ENCODE data around the gene SSH3. TPM values are rescaled to one million over a fixed set of nuclear protein-coding genes. Genes with fewer than 3 reads are reported as not detected.

Gene SSH3
- polyA plus RNA-seq, 1 of the 3 experiments (the other 2 are of a cell fraction): 13.5 TPM

DNA sequence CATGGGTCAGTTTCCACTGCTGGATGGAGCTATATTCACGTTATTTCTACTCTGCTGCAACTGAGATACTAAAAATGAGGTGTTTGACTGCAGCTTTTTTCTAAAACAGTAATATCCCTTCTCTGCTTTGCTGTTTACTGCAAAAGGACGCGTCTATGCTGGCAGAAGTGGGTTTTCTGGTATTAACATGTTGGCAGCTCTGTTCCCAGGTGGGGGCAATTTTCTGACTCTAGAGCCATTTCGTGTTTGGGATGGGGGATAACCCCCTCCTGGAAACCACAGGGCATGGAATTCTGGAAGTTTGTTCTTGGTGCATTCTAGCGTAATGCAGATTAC is 32.2 kb upstream of the SSH3 start (continued):
- TF ChIP-seq EP300 (IDR thresholded peaks at IDR 0.05; ENCODE audit: borderline replicate concordance in 1 of 2, low read depth in 1 of 2, low read length in 1 of 2) (no peak), EZH2phosphoT487 (IDR thresholded peaks at IDR 0.05; ENCODE audit: borderline replicate concordance, low read depth) (no peak)
- TF ChIP-seq, protein P1, sequence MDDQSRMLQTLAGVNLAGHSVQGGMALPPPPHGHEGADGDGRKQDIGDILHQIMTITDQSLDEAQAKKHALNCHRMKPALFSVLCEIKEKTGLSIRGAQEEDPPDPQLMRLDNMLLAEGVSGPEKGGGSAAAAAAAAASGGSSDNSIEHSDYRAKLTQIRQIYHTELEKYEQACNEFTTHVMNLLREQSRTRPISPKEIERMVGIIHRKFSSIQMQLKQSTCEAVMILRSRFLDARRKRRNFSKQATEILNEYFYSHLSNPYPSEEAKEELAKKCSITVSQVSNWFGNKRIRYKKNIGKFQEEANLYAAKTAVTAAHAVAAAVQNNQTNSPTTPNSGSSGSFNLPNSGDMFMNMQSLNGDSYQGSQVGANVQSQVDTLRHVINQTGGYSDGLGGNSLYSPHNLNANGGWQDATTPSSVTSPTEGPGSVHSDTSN (IDR thresholded peaks at IDR 0.05): no peak

GRCh38 chr11:67271541-67272284 is 31.6 kb upstream of the SSH3 start:
- H3K4me2 ChIP-seq: no peak overlapping the region
- no peaks in the 10 kb centered on the region for H3F3A ChIP-seq (replicated peaks; ENCODE audit: insufficient read depth)
- TF ChIP-seq GABPA (IDR thresholded peaks at IDR 0.05; ENCODE audit: low read depth) (no peak), ELF1 (IDR thresholded peaks at IDR 0.05) (no peak), SIN3A (IDR thresholded peaks at IDR 0.05; ENCODE audit: borderline replicate concordance, low read depth, low read length) (no peak), RCOR1 (IDR thresholded peaks at IDR 0.05; ENCODE audit: low read length) (no peak), GATA2 (CRISPR knock-in tag; IDR thresholded peaks at IDR 0.05) (no peak), FOSL2 (IDR thresholded peaks at IDR 0.05; ENCODE audit: borderline replicate concordance, low read depth) (no peak), POLR2AphosphoS5 (IDR thresholded peaks at IDR 0.05; ENCODE audit: low read depth, low read length) (no peak), CHD2 (IDR thresholded peaks at IDR 0.05; ENCODE audit: low read length, partially characterized antibody) (no peak), TAF1 (IDR thresholded peaks at IDR 0.05; ENCODE audit: borderline replicate concordance, low read depth, low read length) (no peak), SMC3 (IDR thresholded peaks at IDR 0.05; ENCODE audit: low read depth, low read length) (no peak)
- TF ChIP-seq, protein P2, sequence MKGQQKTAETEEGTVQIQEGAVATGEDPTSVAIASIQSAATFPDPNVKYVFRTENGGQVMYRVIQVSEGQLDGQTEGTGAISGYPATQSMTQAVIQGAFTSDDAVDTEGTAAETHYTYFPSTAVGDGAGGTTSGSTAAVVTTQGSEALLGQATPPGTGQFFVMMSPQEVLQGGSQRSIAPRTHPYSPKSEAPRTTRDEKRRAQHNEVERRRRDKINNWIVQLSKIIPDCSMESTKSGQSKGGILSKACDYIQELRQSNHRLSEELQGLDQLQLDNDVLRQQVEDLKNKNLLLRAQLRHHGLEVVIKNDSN (IDR thresholded peaks at IDR 0.05; ENCODE audit: borderline replicate concordance, low read depth): no peak
- TF ChIP-seq, protein P3, sequence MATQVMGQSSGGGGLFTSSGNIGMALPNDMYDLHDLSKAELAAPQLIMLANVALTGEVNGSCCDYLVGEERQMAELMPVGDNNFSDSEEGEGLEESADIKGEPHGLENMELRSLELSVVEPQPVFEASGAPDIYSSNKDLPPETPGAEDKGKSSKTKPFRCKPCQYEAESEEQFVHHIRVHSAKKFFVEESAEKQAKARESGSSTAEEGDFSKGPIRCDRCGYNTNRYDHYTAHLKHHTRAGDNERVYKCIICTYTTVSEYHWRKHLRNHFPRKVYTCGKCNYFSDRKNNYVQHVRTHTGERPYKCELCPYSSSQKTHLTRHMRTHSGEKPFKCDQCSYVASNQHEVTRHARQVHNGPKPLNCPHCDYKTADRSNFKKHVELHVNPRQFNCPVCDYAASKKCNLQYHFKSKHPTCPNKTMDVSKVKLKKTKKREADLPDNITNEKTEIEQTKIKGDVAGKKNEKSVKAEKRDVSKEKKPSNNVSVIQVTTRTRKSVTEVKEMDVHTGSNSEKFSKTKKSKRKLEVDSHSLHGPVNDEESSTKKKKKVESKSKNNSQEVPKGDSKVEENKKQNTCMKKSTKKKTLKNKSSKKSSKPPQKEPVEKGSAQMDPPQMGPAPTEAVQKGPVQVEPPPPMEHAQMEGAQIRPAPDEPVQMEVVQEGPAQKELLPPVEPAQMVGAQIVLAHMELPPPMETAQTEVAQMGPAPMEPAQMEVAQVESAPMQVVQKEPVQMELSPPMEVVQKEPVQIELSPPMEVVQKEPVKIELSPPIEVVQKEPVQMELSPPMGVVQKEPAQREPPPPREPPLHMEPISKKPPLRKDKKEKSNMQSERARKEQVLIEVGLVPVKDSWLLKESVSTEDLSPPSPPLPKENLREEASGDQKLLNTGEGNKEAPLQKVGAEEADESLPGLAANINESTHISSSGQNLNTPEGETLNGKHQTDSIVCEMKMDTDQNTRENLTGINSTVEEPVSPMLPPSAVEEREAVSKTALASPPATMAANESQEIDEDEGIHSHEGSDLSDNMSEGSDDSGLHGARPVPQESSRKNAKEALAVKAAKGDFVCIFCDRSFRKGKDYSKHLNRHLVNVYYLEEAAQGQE (IDR thresholded peaks at IDR 0.05; ENCODE audit: low read depth, low read length): no peak
- DNase-seq: no peak
- no peak overlapping the region for H3K27ac ChIP-seq (ENCODE audit: low read depth in 2 of 2, low read length in 1 of 2)
- no peak overlapping the region for H3K4me3 ChIP-seq (ENCODE audit: low read depth in 2 of 2, low read length in 1 of 2)
- H4K20me1 ChIP-seq (ENCODE audit: insufficient read depth): peaks cover 47% of the 10 kb centered on the region
- H3K9ac ChIP-seq: no peak overlapping the region
- peaks cover 4 to 20% of the 10 kb centered on the region in 2 experiments; a peak in 2 of 4 replicates for H3K4me1 ChIP-seq (ENCODE audit: control insufficient read depth in 1 of 2, insufficient read depth in 2 of 2, low read depth in 1 of 2, low read length in 1 of 2)
- no peaks in the 10 kb centered on the region for H3K27me3 ChIP-seq (ENCODE audit: insufficient read depth)
- H3K9me3 ChIP-seq: no peaks in the 10 kb centered on the region
- H2AFZ ChIP-seq (ENCODE audit: low read depth): no peak overlapping the region
- POLR2A ChIA-PET: interaction anchor here (1.0 kb wide), 1 partner anchor 10 kb away, joined by 3 read pairs; no protein-coding TSS in a partner anchor
- CTCF ChIA-PET: interaction anchor here (0.8 to 3.5 kb wide), 8 partner anchors 9 to 232 kb away, joined by 3 to 20 read pairs (median 4); partner anchors contain the start of genes ANKRD13D and RPS6KB2
- H3K9me2 ChIP-seq: no peaks in the 10 kb centered on the region
- peaks cover 76% of the 10 kb centered on the region for H3K79me2 ChIP-seq (ENCODE audit: insufficient read depth)
- WGBS (ENCODE audit: low lambda C conversion rate): 96% methylated on average over 10 of the region's 19 CpGs
- peaks cover 0 to 8% of the 10 kb centered on the region in 2 experiments for H3K36me3 ChIP-seq (replicated peaks in 1 of 2; ENCODE audit: control insufficient read depth in 1 of 2, insufficient read depth in 2 of 2, low read length in 1 of 2)
